HG02840 (cell line): Measurements from ENCODE around the gene CAPN5.
"Not testable (repeated sequence)": the region's sequence is repeated elsewhere in the genome, so short reads cannot be mapped to it uniquely, and the experiment has no call there.

Experiments used
- ATAC-seq: cut with Tn5 transposase; IDR thresholded peaks from one replicate; pipeline ENCODE4 v1.9.1; 2021; ENCODE audit warnings: mild to moderate bottlenecking, moderate library complexity, moderate number of reproducible peaks; ENCODE audit not compliant: unreplicated experiment, low FRiP score

CAPN5 gene

DNA sequence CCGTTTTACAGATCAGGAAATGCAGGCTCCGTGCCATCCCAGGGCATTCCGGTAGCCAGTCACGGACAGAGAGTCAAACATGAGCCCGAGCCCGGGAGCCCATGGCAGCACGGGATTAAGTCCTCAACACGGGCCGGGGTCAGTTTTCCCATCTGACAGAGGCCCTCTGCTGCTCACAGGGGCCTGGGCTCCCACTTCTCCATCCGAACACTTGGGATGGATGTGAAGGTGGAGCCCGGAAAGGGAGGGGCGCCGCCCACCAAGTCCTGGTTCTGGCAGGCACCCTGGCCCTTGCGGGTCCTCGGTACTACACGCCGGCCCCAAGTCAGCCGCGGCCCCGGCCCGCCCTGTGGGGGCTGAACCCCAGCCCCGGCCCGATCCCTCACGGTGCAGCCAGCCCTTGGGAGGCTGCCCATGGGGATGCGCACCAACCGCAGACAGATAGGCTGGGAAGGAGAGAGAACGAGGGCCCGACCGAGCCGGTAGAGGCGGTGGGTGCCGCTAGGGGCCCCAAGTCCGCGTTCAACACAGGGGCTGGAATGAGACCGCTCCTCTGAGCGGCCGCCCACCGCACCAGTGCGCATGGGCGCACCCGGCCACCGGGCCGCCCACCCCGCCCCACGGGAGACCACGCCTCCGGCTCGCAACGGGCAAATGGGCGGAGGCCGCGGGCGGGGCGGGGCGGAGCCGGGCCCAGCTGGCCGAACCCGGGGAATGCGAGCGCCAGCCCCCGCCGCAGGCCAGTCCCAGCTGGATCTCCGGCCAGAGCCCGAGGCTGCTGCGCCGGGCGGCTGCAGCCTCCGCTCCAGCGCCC, at the start of gene CAPN5:
Gene CAPN5, plus strand, starts transcription at position 743 of the 814 bp plus-strand sequence. CDS start 17,916 bp downstream, outside the sequence.
- peak; percentile 84 for ATAC-seq

DNA sequence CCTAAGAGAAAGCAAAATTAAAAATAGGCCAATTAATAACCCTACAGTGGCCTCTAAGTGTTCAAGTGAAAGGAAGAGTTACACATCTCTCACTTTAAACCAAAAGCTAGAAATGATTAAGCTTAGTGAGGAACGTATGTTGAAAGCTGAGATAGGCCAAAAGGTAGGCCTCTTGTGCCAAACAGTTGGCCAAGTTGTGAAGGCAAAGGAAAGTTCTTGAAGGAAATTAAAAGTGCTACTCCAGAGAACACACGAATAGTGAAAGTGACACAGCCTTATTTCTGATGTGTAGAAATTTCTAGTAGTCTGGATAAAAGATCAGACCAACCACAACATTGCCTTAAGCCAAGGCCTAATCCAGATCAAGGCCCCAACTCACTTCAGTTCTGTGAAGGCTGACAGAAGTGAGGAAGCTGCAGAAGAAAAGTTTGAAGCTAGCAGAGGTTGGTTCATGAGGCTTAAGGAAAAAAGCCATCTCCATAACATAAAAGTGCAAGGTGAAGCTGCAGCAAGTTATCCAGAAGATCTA, 48.3 kb upstream of the CAPN5 start:
- not testable (repeated sequence) for ATAC-seq

DNA sequence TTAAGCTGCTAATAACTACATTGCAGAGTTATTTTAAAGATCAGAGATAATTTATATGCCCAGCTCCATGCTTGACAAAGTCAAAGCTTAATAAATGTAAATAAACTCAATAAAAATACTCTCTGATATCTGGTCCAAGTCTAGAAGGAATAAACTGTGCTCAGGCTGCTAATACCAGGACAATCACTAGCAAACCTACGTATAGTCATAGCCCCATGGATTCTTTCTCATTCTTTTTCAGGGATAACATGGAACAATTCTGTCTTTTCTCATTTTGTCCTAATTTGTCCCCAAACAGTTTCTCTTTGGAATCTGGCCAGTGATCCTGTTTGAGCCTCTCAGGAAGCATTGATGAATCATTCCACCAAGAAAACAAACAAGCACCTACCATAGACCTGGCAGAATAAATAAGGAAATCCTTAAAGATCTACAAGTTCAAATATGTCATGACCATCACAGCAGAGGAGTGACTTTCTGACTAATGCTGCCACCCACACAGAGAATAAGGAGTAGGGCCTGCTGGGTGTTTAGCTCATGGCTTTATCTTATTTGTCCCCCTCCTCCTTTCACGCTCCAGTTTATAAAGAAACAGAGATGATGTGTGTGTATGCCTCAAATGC, 46.7 kb upstream of the CAPN5 start:
- no peak for ATAC-seq

DNA sequence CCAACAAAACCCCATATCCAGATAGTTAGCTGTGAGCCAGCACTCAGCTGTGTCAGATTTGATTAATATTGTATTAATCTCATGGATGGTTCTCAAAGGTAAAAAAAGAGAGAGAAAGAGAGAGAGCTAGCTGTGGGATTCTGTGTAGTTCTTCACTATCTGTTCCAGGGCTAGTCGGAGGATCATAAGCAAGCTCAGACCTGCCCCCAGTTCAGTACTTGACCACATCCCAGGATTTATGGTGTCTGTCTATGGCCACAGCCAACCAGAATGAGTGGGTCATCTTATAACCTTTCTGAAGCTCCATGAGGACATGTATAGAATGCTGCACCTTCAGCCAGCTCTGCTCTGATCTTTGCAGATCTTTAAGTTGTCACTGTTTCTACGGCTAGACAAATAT, 46.0 kb upstream of the CAPN5 start:
- ATAC-seq = no peak

DNA sequence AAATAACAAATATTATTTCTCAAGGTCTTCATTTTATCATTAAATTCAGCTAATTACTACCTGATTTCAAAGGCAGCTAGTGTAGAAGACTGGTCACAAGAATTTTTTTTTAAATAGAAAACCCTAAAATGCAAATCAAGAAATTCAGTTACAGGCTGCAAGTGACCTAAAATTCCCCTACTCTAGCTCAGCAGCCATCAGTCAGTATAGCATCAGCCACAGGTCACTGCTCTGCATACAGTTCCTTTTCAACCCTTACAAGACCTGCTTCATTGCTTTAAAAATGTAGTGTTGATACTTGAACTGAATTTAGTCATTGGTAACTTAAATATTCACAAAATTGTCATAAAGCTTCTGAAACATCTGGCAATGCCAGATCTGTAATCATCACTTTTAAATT, 42.0 kb upstream of the CAPN5 start:
- no peak for ATAC-seq

DNA sequence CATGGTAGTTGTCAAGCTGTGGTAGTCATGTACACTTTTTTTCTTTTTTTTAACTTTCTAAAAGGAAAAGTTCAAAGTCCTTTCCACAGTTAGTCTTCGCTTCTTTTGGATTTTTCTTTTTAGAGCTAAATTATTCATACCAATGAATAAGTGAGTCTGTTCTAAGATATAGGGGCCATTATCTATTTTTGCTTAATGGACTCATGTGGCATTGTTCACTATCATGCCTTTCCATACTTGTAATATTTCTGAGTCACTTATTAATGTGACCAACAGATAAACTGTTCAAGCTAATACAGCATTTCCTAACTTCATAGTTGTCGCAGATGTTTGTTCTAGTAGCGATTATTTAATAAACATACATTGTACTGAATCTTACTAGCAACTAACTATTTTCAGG, 40.5 kb upstream of the CAPN5 start:
- no peak for ATAC-seq

DNA sequence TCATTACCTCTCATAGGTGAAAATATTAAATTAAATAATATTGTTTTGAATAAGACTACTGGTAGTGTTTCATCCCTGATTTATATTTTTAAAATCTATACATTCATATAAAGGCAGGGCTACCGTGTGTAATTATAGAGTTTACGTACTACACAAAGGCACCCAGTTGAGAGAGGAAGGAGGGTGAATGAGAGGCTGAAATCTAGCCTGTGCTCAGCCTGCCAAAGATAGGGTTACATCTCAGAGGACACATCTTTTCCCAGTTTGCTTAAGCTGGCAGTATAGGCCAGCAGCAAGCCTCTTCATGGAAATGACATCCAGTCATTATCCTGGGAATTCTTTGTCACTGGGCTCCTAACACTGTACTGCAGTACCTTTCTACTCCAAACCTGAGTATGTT, 40.0 kb upstream of the CAPN5 start:
- ATAC-seq = no peak

DNA sequence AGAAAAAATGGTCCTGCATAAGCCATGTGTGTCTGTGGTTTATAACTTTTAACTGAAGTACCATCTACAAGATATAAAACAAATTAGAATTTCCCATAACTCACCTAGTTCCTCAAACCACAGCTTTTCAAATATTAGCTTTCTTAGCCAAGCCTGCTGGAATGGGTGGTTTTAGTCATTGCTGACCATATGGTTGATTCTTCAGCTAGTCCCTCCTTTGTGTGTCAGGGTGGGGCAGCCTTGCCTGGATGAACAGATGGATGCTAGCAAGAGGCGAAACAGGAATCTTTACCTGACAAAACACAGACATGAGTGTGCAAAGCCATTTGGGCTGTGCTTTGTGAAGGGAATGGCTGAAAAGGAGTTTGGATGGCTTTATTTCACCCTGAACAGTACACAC, 39.5 kb upstream of the CAPN5 start:
- ATAC-seq = no peak

DNA sequence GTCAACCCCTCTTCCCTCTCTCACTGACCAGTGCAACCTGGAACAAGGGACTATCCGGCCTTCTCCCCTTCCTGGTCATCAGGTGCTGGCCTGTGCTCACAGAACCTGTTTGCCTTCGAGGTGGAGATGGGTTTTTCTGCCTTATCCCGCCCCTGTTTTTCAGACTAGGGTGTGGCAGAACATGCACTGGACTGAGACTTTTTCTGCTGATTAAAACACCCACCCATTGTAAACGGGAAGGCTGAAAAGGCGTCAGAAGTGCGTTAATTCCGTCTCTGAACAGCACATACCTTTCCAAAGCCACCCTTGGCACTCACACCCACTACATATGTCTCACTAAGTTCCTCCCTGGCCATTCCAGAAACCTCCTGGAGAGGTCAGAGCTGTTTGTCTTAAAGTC, 36.9 kb upstream of the CAPN5 start:
- no peak for ATAC-seq

DNA sequence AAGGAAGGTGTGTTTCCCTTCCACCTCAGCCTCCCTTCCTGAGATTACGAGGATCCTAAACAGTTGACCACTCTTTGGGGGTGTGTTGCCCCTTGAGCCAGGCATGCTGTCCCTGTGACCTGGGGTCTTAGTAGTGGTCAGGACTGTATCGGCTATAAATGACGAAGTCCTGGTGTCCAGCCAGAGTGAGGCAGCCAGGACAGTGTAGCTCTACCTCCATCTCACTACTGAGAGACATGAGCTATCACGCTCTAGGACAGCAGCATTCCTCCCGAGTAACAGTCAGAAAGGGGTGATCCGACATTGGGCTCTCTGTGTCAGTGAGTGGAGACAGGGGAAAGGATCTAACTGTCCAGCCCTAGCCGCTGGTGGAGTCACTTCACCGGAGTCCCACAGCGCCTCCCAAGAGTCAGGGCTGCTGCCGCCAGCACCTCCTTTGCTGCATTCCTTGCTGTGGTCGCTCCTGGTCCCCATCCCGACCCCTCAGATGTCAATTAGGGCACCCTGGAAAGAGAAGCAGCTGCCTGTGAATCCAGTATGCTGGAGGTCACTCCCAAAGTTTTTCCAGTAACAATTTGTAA, 35.8 kb upstream of the CAPN5 start:
- no peak for ATAC-seq

DNA sequence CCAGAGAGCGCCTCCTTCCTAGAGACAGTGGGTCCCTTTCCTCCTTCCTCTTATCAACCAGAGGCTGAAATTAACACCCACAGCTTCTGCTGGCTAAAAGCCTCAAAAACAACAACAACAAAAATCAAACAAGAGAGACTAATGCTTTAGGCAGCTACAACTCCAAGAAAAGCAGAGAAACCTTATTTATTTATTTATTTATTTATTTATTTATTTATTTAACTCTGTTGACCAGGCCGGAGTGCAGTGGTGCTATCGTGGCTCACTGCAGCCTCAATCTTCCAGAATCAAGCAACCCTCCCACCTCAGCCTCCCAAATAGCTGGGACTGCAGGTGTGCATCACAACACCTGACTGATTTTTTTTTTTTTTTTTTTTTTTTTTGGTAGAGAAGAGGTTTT, 35.2 kb upstream of the CAPN5 start:
- no peak for ATAC-seq

DNA sequence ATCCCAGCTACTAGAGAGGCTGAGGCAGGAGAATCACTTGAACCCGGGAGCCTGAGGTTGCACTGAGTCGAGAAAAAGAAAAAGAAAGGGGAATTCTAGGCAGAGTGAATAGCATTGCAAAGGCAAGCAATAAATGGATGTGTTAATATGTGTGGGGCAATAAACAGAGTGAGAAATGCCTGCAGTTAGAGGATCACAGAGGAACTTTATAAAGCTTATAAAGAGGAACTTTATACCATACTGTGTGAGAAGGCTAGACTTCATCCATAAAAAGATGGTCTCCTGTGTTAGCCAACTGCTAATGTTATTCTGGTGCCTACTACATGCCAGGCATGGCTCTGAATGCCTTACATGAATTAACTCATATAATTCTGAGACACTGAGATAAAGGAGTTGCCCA, 31.7 kb upstream of the CAPN5 start:
- no peak for ATAC-seq

DNA sequence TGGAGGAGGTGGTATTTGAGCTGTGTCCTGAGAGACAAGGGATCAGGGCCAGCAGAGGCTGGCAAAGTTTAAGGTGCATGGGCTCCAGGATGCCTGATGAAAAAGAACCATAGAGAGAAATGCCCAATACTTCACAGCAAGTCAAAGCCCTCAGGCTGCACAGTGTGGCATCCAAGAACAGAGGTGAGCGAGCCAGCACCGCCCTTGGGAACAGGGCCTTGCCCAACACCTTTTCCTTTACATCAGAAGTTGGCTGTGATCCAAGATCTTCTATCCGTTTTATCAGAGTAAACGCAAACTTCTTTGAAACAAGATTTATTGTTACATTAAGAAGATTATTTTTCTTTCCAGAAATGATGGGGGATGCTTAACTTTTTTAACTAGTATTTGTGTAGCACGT, 31.2 kb upstream of the CAPN5 start:
- no peak for ATAC-seq

DNA sequence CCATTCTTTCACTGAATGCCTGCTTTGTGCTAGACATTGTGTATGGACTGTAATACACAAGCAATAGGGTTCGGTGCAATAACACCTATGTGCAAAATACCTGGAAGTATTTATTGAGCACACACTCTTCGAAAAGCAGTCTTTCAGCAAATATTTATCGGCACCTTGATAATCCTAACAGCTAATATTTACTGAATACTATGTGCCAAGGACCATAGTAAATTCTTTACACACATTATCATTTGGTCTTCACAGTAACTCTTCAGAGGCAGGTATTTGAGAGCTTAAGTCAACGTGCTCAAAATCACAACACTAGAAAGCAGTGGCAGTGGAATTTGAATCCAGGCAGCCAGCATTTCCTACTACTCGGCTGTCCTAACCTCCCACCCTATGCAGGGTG, 30.4 kb upstream of the CAPN5 start:
- ATAC-seq = no peak

DNA sequence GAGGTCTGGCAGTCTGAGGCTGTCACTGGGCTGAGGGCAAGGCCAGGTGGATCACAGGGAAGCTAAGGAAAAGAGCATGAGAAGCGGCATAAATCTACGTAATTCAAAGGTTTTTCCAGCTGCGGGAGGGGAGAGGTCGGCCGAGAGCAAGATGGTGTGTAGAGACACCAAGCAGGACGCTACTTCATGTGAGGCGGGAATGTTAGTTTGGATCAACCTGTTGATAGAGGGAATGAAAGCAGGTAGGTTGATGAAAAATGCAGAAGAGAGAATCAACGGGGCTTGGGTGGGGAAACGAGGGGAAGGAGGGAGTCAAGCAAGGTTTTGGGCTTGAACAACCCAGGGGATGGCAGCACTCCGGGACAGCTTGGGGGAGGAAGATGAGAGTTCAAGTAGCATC, 29.7 kb upstream of the CAPN5 start:
- no peak for ATAC-seq

DNA sequence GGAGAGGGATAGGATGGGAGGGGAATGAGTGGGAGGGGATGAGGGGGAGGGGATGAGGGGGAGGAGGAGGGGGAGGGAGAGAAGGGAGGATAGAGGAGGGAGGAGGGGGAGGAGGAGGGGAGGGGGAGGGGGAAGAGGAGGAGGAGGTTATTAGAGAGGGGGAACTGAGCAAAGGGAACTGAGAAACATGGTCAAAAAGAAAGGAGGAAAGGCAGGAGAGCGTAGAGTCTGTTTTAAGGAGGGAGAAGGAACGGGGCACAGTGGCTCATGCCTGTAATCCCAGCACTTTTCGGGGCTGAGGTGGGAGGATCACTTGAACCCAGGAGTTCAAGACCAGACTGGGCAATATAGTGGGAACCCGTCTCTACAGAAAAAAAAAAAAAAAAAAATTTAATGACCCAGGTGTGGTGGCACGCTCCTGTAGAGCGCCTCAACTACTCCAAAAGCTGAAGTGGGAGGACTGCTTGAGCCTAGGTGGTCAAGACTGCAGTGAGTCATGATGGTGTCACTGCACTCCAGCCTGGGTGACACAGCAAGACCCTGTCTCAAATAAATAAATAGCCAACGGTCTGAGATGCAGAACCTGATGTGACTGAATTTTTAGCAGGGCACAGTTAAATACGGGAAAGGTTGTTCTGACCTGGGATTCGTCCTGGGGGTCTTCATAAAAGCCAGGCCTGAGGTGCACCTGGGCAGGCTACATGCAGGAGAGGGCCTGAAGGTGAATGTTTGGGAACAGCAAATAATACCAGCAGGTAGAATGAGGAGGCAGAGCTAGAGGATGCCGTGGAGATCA, 28.5 kb upstream of the CAPN5 start:
- no peak for ATAC-seq

DNA sequence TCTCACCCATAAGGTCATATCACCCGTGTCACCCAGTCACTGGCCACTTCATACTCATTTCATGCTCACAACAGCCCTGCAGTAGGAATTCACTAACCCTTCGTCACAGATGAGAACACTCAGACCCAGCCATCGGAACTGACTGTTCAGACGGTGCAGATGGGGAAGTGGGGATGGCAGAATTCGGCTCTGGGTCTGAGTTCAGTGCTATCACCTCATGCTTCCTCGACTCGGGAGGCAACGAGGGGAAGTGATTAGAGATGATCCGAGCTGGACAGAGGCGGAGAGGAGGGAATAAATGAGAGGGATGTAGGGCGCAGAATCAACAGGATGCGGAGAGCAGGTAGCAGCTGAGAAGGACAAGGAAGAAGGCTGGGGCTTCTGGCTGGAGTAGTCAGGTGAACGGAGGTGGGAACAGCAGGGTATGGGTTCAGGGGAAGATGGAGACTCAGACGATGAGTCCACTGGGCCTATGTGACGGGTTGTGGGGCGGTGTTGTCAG, 27.9 kb upstream of the CAPN5 start:
- ATAC-seq = no peak

DNA sequence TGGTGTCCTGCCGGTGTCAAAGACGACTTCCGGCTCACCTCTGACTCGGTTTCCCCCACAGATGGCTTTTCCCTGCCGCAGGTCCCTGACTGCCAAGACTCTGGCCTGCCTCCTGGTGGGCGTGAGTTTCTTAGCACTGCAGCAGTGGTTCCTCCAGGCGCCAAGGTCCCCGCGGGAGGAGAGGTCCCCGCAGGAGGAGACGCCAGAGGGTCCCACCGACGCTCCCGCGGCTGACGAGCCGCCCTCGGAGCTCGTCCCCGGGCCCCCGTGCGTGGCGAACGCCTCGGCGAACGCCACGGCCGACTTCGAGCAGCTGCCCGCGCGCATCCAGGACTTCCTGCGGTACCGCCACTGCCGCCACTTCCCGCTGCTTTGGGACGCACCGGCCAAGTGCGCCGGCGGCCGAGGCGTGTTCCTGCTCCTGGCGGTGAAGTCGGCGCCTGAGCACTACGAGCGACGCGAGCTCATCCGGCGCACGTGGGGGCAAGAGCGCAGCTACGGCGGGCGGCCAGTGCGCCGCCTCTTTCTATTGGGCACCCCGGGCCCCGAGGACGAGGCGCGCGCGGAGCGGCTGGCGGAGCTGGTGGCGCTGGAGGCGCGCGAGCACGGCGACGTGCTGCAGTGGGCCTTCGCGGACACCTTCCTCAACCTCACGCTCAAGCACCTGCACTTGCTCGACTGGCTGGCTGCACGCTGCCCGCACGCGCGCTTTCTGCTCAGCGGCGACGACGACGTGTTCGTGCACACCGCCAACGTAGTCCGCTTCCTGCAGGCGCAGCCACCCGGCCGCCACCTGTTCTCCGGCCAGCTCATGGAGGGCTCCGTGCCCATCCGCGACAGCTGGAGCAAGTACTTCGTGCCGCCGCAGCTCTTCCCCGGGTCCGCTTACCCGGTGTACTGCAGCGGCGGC, 27.0 kb upstream of the CAPN5 start:
- ATAC-seq = no peak

DNA sequence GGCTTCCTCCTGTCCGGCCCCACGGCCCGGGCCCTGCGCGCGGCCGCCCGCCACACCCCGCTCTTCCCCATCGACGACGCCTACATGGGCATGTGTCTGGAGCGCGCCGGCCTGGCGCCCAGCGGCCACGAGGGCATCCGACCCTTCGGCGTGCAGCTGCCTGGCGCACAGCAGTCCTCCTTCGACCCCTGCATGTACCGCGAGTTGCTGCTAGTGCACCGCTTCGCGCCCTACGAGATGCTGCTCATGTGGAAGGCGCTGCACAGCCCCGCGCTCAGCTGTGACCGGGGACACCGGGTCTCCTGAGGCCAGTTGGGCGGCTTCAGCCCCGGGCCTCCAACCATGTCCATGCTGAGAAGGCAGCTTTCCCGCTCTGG, 26.4 kb upstream of the CAPN5 start:
- no peak for ATAC-seq

DNA sequence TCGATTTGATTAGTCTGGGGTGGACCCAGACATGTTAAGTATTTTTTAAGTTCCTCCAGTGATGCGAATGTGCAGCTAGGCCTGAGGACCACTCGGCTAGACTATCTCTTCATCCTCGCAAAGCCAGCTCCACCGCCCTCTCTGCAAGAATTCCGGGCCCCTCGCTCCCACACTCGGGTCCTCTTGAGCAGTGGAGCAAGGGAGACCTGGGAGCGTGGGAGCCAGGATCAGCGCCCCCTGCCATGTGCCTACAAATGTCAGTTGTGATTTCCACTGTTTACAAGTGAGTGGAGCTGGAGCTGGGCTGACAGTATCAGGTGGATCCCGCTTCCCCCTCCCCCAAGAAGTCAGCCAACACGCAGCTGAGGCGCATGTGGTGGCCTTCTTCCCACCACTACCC, 25.9 kb upstream of the CAPN5 start:
- no peak for ATAC-seq
